Measurements from ENCODE around the gene CELF2. TPM values are rescaled to one million over a fixed set of nuclear protein-coding genes. Genes with fewer than 3 reads are reported as not detected.

CELF2 gene
- total RNA-seq, 1 experiment from 2014 or later, result not detected

GRCh38 chr10:11331046-11331577 lies 313.4 kb downstream of the CELF2 start:
- Histone ChIP-seq H3K4me1 (ENCODE audit: insufficient read depth, low read length, poor library complexity, severe bottlenecking) (no peaks in the 10 kb centered on the region), H3K27me3 (replicated peaks; ENCODE audit: insufficient read depth, low read depth, low read length, poor library complexity) (peaks cover 25% of the 10 kb centered on the region), H3K27ac (ENCODE audit: low read depth, low read length, poor library complexity, severe bottlenecking) (no peak overlapping the region), H3K4me3 (ENCODE audit: low read depth, low read length, poor library complexity, severe bottlenecking) (no peak overlapping the region), H3K9me3 (ENCODE audit: low read depth, low read length, poor library complexity, severe bottlenecking) (no peaks in the 10 kb centered on the region), H3K36me3 (ENCODE audit: insufficient read depth, low read length, poor library complexity, severe bottlenecking) (no peaks in the 10 kb centered on the region)
- ChIA-PET POLR2A (ENCODE audit: low non-redundant PET) (no interaction called here), CTCF (no interaction called here)
- DNase-seq (ENCODE audit: low spot score), result no peak
- no peak for TF ChIP-seq EZH2 (IDR thresholded peaks at IDR 0.05; ENCODE audit: borderline replicate concordance, low read depth, low read length, poor library complexity, severe bottlenecking)
- intact Hi-C loops (cut with micrococcal nuclease; ENCODE audit: unreplicated experiment), result no loop called here
- no TSS peak for BruUV-seq (replicated peaks)

GRCh38 chr10:11331726-11332125 lies 314.1 kb downstream of the CELF2 start:
- CTCF ChIA-PET, result no interaction called here
- no peak for DNase-seq (ENCODE audit: low spot score)

DNA sequence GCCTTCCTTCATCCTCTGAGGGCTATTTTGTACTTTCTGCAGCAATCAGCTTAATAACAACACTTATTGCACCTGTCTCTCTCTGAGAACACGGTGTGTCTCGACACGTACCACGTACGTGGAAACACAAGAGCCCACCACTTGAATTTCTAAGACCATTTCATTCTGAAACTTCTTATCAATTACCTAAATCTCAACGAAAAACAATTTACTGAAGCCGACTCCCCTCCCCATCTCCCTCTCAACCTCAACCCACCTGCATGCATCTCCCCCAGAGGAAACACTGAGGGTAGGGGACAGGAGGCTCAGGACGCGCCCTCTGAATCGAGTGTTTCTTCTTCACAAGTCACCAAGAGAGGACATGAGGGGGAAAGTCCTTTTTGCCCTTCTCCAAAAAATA lies 315.2 kb downstream of the CELF2 start:
- Histone ChIP-seq H3K36me3 (ENCODE audit: insufficient read depth, low read length, poor library complexity, severe bottlenecking) (no peaks in the 10 kb centered on the region), H3K27me3 (replicated peaks; ENCODE audit: insufficient read depth, low read depth, low read length, poor library complexity) (peaks cover 13% of the 10 kb centered on the region), H3K4me3 (ENCODE audit: low read depth, low read length, poor library complexity, severe bottlenecking) (no peak overlapping the region), H3K9me3 (ENCODE audit: low read depth, low read length, poor library complexity, severe bottlenecking) (no peaks in the 10 kb centered on the region), H3K4me1 (ENCODE audit: insufficient read depth, low read length, poor library complexity, severe bottlenecking) (no peaks in the 10 kb centered on the region), H3K27ac (ENCODE audit: low read depth, low read length, poor library complexity, severe bottlenecking) (no peak overlapping the region)
- DNase-seq (ENCODE audit: low spot score), result no peak
- POLR2A ChIA-PET (ENCODE audit: low non-redundant PET), result no interaction called here
- intact Hi-C loops (cut with micrococcal nuclease; ENCODE audit: unreplicated experiment), result no loop called here
- no TSS peak for BruUV-seq (replicated peaks)
- no peak for TF ChIP-seq EZH2 (IDR thresholded peaks at IDR 0.05; ENCODE audit: borderline replicate concordance, low read depth, low read length, poor library complexity, severe bottlenecking)
- TF ChIP-seq CTCF (conservative IDR thresholded peaks at IDR 0.05; ENCODE audit: low read depth, low read length), result no peak
- CTCF ChIA-PET, result no interaction called here

More at GRCh38 chr10:11331726-11332125, 314.1 kb downstream of the CELF2 start:
- TF ChIP-seq EZH2 (IDR thresholded peaks at IDR 0.05; ENCODE audit: borderline replicate concordance, low read depth, low read length, poor library complexity, severe bottlenecking) (no peak), CTCF (conservative IDR thresholded peaks at IDR 0.05; ENCODE audit: low read depth, low read length) (no peak)
- Histone ChIP-seq H3K36me3 (ENCODE audit: insufficient read depth, low read length, poor library complexity, severe bottlenecking) (no peaks in the 10 kb centered on the region), H3K4me1 (ENCODE audit: insufficient read depth, low read length, poor library complexity, severe bottlenecking) (no peaks in the 10 kb centered on the region), H3K9me3 (ENCODE audit: low read depth, low read length, poor library complexity, severe bottlenecking) (no peaks in the 10 kb centered on the region), H3K27me3 (replicated peaks; ENCODE audit: insufficient read depth, low read depth, low read length, poor library complexity) (peaks cover 22% of the 10 kb centered on the region), H3K27ac (ENCODE audit: low read depth, low read length, poor library complexity, severe bottlenecking) (no peak overlapping the region), H3K4me3 (ENCODE audit: low read depth, low read length, poor library complexity, severe bottlenecking) (no peak overlapping the region)
- no TSS peak for BruUV-seq (replicated peaks)
- POLR2A ChIA-PET (ENCODE audit: low non-redundant PET), result interaction anchor here (0.8 kb wide), 1 partner anchor 433 kb away, joined by 3 read pairs; no protein-coding TSS in a partner anchor
- intact Hi-C loops (cut with micrococcal nuclease; ENCODE audit: unreplicated experiment), result no loop called here

GRCh38 chr10:11334436-11334835 lies 316.8 kb downstream of the CELF2 start:
- intact Hi-C loops (cut with micrococcal nuclease; ENCODE audit: unreplicated experiment), result no loop called here
- no peak overlapping the region for H3K4me3 ChIP-seq (ENCODE audit: low read depth, low read length, poor library complexity, severe bottlenecking)
- H3K4me1 ChIP-seq (ENCODE audit: insufficient read depth, low read length, poor library complexity, severe bottlenecking), result no peaks in the 10 kb centered on the region
- no peak overlapping the region for H3K27ac ChIP-seq (ENCODE audit: low read depth, low read length, poor library complexity, severe bottlenecking)
- H3K27me3 ChIP-seq (replicated peaks; ENCODE audit: insufficient read depth, low read depth, low read length, poor library complexity), result peaks cover 7% of the 10 kb centered on the region
- ChIA-PET CTCF (no interaction called here), POLR2A (ENCODE audit: low non-redundant PET) (no interaction called here)
- no peak for TF ChIP-seq CTCF (conservative IDR thresholded peaks at IDR 0.05; ENCODE audit: low read depth, low read length)
- TF ChIP-seq EZH2 (IDR thresholded peaks at IDR 0.05; ENCODE audit: borderline replicate concordance, low read depth, low read length, poor library complexity, severe bottlenecking), result no peak
- no TSS peak for BruUV-seq (replicated peaks)
- DNase-seq (ENCODE audit: low spot score), result no peak
- H3K9me3 ChIP-seq (ENCODE audit: low read depth, low read length, poor library complexity, severe bottlenecking), result no peaks in the 10 kb centered on the region
- H3K36me3 ChIP-seq (ENCODE audit: insufficient read depth, low read length, poor library complexity, severe bottlenecking), result no peaks in the 10 kb centered on the region
